Smooth muscle cell (in vitro differentiated cells): Measurements from ENCODE around the gene PPP1R1C. TPM values are rescaled to one million over a fixed set of nuclear protein-coding genes. Genes with fewer than 3 reads are reported as not detected.

Experiments used
- DNase-seq: peaks from one replicate; lab custom pipeline; 2025; ENCODE audit not compliant: unreplicated experiment; lab: John Stamatoyannopoulos, UW
- H2AFZ ChIP-seq: fragments of 200-600 bp; sonication (generic); 2 replicates; pipeline ENCODE4 v1.6.0; 2016; ENCODE audit warnings: antibody characterized with exemption, low read depth, mild to moderate bottlenecking
- H3F3A ChIP-seq: fragments of 200-600 bp; sonication (generic); 2 replicates; pipeline ENCODE4 v1.6.0; 2017; ENCODE audit warnings: antibody characterized with exemption, low read depth
- H3K27ac ChIP-seq: fragments of 200-600 bp; sonication (generic); 2 replicates; pipeline ENCODE4 v1.5.1; 2016; ENCODE audit warnings: low read depth, mild to moderate bottlenecking
- H3K27me3 ChIP-seq: fragments of 200-600 bp; sonication (generic); 2 replicates; pipeline ENCODE4 v1.6.1; 2016; ENCODE audit warnings: low read depth, mild to moderate bottlenecking
- H3K36me3 ChIP-seq: fragments of 200-600 bp; sonication (generic); 2 replicates; pipeline ENCODE4 v1.5.1; 2016; ENCODE audit warnings: low read depth
- H3K4me1 ChIP-seq: fragments of 200-600 bp; sonication (generic); 2 replicates; pipeline ENCODE4 v1.5.1; 2016; ENCODE audit warnings: low read depth
- H3K4me2 ChIP-seq: fragments of 200-600 bp; sonication (generic); 2 replicates; pipeline ENCODE4 v1.6.0; 2016; ENCODE audit warnings: mild to moderate bottlenecking
- H3K4me3 ChIP-seq: fragments of 200-600 bp; sonication (generic); 2 replicates; pipeline ENCODE4 v1.5.1; 2016; ENCODE audit warnings: mild to moderate bottlenecking
- H3K79me2 ChIP-seq: fragments of 200-600 bp; sonication (generic); 2 replicates; pipeline ENCODE4 v1.6.0; 2016; ENCODE audit warnings: low read depth, mild to moderate bottlenecking
- H3K9ac ChIP-seq: fragments of 200-600 bp; sonication (generic); 2 replicates; pipeline ENCODE4 v1.6.0; 2016; ENCODE audit warnings: low read depth
- H3K9me3 ChIP-seq: fragments of 200-600 bp; sonication (generic); replicated peaks from 2 replicates; pipeline ENCODE4 v1.5.1; 2016; ENCODE audit warnings: low read depth
- H4K20me1 ChIP-seq: fragments of 200-600 bp; sonication (generic); 2 replicates; pipeline ENCODE4 v1.6.0; 2016; ENCODE audit warnings: low read depth
- CTCF ChIP-seq: fragments of 200-600 bp; sonication (generic); IDR thresholded peaks from 2 replicates; pipeline ENCODE4 v1.5.1; 2017; ENCODE audit warnings: borderline replicate concordance, mild to moderate bottlenecking, antibody characterized with exemption; ENCODE audit not compliant: insufficient read depth, poor library complexity, severe bottlenecking
- WGBS: methylation state at CpG from one replicate; pipeline ENCODE4 v1.1.7; 2016; ENCODE audit warnings: low lambda C conversion rate; 5-methylcytosine and 5-hydroxymethylcytosine counted together
- polyA plus RNA-seq: library from polyadenylated mRNA; unstranded; fragments of >200 nt; fragmentation: Nextera tagmentation; extraction: Ambion mirVana; gene quantifications from 2 replicates; pipeline ENCODE4 v1.2.1, GENCODE V29; 2016
- total RNA-seq: library from RNA; depleted of rRNA; stranded (reverse); fragments of >200 nt; gene quantifications from 2 replicates; pipeline ENCODE4 v1.2.3, GENCODE V29; 2014

Gene PPP1R1C
- total and polyA plus RNA-seq, 2 experiments from 2014 or later: 2.3 to 3.3 TPM

- no peaks in the 10 kb centered on the region for H3K4me1 ChIP-seq
- H3K4me2 ChIP-seq: no peak overlapping the region
- TF ChIP-seq CTCF: no peak
- no peak overlapping the region for H3K27ac ChIP-seq
- no peaks in the 10 kb centered on the region for H3K27me3 ChIP-seq
- no peak for DNase-seq
- no peak overlapping the region for H3K4me3 ChIP-seq
- H3F3A ChIP-seq: no peaks in the 10 kb centered on the region
- H4K20me1 ChIP-seq: no peaks in the 10 kb centered on the region
- no peaks in the 10 kb centered on the region for H3K79me2 ChIP-seq
- H3K36me3 ChIP-seq: no peaks in the 10 kb centered on the region
- no peaks in the 10 kb centered on the region for H3K9me3 ChIP-seq
- no peak overlapping the region for H3K9ac ChIP-seq
- H2AFZ ChIP-seq: no peak overlapping the region
Observed at GRCh38 chr2:182115258-182115657, 129.6 kb downstream of the PPP1R1C start.

GRCh38 chr2:182116774-182117173 is 131.1 kb downstream of the PPP1R1C start:
- Histone ChIP-seq H4K20me1 (no peaks in the 10 kb centered on the region), H3K27ac (no peak overlapping the region), H3K79me2 (no peaks in the 10 kb centered on the region), H3K4me2 (no peak overlapping the region), H3K9ac (no peak overlapping the region), H3K36me3 (no peaks in the 10 kb centered on the region), H3F3A (no peaks in the 10 kb centered on the region), H3K4me3 (no peak overlapping the region), H3K4me1 (peaks cover 5% of the 10 kb centered on the region), H3K9me3 (no peaks in the 10 kb centered on the region), H2AFZ (no peak overlapping the region), H3K27me3 (no peaks in the 10 kb centered on the region)
- no peak for TF ChIP-seq CTCF
- 94% methylated on average over 2 of the region's 2 CpGs for WGBS
- DNase-seq: no peak

GRCh38 chr2:182117196-182117595 is 131.5 kb downstream of the PPP1R1C start:
- no peaks in the 10 kb centered on the region for H3K9me3 ChIP-seq
- H3K36me3 ChIP-seq: no peaks in the 10 kb centered on the region
- 82% methylated on average over 1 of the region's 1 CpG for WGBS
- H2AFZ ChIP-seq: no peak overlapping the region
- no peaks in the 10 kb centered on the region for H3K27me3 ChIP-seq
- TF ChIP-seq CTCF: no peak
- H3K27ac ChIP-seq: no peak overlapping the region
- H3K9ac ChIP-seq: no peak overlapping the region
- no peaks in the 10 kb centered on the region for H3K79me2 ChIP-seq
- H3F3A ChIP-seq: no peaks in the 10 kb centered on the region
- DNase-seq: no peak
- no peaks in the 10 kb centered on the region for H4K20me1 ChIP-seq
- peaks cover 5% of the 10 kb centered on the region for H3K4me1 ChIP-seq
- H3K4me3 ChIP-seq: no peak overlapping the region
- no peak overlapping the region for H3K4me2 ChIP-seq

- no peaks in the 10 kb centered on the region for H3F3A ChIP-seq
- no peak for TF ChIP-seq CTCF
- H3K9me3 ChIP-seq: no peaks in the 10 kb centered on the region
- 81% methylated on average over 3 of the region's 3 CpGs for WGBS
- no peak overlapping the region for H2AFZ ChIP-seq
- no peak overlapping the region for H3K4me3 ChIP-seq
- no peak overlapping the region for H3K9ac ChIP-seq
- no peaks in the 10 kb centered on the region for H3K36me3 ChIP-seq
- H3K27ac ChIP-seq: no peak overlapping the region
- no peaks in the 10 kb centered on the region for H3K4me1 ChIP-seq
- H4K20me1 ChIP-seq: no peaks in the 10 kb centered on the region
- H3K4me2 ChIP-seq: no peak overlapping the region
- no peaks in the 10 kb centered on the region for H3K27me3 ChIP-seq
- no peak for DNase-seq
- no peaks in the 10 kb centered on the region for H3K79me2 ChIP-seq
Observed at GRCh38 chr2:182128821-182129707, 143.4 kb downstream of the PPP1R1C start.
